ENCODE data around the gene CLCN2.
"Not testable (repeated sequence)": the region's sequence is repeated elsewhere in the genome, so short reads cannot be mapped to it uniquely, and the experiment has no call there.

Gene CLCN2

DNA sequence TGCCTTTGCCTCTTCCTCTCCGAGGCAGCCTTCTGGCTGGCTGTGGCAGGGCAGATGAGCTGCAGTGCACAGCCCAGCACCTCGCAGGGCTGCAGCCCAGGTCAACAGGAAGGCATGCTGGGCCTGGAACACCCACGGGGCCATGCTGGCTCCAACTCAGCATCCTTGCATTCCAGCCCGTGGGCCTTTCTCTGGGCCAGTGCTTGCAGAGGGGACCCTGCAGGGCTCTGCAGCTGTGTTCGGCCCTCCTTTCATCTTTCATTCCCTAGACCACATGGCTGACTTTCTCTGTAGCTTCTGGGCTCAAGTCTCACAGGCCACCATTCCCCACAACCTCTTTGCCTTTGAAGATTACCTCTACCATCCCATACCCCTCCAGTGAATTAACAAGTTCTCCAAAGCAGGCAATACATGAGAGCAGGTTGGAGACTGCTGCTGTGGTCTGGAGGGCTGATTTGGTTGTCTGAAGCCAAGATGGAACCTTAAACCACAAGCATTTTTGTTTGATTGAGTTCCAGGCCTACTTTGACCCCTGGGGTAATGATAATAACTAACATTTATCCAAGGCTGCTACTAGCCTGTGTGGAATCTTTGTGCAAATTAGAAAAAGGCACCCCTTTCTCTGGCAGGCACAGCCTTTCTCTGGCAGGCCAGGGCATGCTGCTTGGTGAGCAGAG is 18.1 kb downstream of the CLCN2 start:
- no peak for DNase-seq

GRCh38 chr3:184341925-184342324 is 19.5 kb downstream of the CLCN2 start:
- no peak for DNase-seq

GRCh38 chr3:184339451-184340135 is 21.8 kb downstream of the CLCN2 start:
- not testable (repeated sequence) for DNase-seq

DNA sequence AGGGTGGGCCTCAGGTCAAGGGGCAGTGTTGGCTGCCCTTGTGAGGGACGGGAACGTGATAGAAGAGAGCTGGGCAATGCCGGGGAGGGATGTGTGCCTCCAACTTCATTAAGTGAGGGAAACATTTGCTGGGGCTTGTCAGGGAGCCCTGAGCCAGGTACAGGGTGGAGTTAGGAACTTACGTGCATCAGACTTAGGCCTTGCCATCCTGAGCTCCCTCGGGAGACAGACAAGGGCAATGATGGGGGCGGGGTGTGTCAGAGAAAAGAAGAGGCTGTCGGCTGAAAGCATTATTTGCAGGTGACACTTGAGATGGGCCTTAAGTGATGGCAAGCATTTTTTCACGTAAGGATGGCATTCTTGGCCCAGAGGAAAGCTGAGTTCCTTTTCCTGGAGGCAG is 22.4 kb downstream of the CLCN2 start:
- DNase-seq: no peak

GRCh38 chr3:184338511-184338945 is 22.9 kb downstream of the CLCN2 start:
- no peak for DNase-seq

- DNase-seq: no peak
These were observed 23.4 kb downstream of the CLCN2 start for GRCh38 chr3:184337981-184338380.

DNA sequence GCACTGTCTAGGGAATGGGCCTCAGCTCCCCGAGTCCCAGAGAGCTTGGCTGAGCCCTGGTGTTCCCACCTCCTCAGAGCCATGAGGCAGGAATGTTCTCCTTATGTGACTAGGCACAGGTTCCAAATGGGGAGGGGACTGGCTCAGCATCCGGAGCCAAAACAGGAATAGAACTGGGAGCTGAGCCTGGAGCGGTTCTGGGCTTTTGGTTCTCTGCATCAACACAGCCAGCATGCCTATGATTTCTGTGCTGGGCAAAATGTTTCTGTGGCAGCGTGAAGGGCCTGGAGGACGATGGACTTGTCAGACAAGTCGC is 24.0 kb downstream of the CLCN2 start, which contains the start of gene FAM131A:
FAM131A (plus strand) TSS at position 202 of the 316 bp plus-strand sequence; CDS start at position 233, 31 bp downstream.
- DNase-seq: no peak

- DNase-seq: no peak
These were observed 24.6 kb downstream of the CLCN2 start for GRCh38 chr3:184336547-184337398.

DNA sequence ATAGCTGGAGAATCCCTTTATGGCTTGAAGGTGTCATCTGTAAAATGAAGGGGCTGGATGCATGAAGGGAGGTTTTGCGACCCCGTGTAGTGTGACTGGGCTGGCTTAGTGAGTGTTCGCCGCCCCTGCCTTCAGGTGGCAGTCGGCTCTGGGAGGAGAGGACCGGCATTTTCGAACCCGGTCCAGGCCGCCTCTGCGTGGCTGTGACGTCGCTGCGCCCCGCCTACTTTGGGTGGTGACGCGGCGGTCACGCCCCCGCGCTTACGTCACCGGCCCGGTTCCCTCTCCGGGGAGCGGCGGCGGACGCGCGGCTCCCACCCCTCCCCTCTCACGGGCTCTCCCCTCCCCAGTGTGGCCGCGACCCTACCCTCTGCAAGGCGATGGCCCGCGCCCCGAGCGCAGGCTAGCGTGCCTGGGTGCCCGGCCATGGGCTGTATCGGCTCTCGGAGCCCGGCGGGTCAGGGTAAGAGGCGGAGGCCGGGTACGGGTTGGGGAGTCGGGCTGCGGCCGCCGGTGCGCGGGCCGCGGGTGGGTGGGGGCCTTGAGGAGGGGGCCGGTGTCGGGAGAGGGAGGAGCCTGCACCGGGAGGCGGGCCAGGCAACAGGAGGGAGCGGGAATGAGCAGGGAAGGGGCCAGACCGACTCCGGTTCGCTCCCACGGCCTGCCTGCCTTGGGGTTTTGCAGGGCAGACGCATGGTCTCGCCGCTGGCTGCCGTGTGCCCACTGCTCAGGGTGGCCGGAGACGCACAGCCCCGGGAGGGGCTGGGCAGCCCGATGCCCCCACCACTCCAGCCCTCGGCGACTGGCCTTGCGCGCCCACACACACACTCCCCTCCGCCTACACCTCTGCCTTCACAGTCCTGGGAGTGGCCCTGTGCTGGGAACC is 25.5 kb downstream of the CLCN2 start:
- DNase-seq: no peak

GRCh38 chr3:184335291-184335660 is 26.1 kb downstream of the CLCN2 start:
- DNase-seq: no peak

DNA sequence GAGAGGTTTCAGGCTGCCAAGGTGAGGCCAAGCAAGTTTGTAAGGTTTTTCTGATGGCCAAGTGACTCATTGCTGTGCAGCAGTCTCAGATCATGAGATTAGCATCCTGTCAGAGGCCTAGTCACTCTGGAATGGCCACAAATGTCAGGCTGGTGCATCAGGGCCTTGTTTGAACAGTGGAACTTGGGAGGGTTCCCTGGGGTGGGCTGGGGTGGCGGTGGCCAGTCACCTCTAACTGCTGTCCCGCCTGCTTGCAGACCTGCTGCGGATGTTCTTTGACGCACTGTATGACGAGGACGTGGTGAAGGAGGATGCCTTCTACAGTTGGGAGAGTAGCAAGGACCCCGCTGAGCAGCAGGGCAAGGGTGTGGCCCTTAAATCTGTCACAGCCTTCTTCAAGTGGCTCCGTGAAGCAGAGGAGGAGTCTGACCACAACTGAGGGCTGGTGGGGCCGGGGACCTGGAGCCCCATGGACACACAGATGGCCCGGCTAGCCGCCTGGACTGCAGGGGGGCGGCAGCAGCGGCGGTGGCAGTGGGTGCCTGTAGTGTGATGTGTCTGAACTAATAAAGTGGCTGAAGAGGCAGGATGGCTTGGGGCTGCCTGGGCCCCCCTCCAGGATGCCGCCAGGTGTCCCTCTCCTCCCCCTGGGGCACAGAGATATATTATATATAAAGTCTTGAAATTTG is 26.8 kb downstream of the CLCN2 start:
- DNase-seq: no peak

GRCh38 chr3:184333700-184334099 is 27.7 kb downstream of the CLCN2 start:
- no peak for DNase-seq

DNA sequence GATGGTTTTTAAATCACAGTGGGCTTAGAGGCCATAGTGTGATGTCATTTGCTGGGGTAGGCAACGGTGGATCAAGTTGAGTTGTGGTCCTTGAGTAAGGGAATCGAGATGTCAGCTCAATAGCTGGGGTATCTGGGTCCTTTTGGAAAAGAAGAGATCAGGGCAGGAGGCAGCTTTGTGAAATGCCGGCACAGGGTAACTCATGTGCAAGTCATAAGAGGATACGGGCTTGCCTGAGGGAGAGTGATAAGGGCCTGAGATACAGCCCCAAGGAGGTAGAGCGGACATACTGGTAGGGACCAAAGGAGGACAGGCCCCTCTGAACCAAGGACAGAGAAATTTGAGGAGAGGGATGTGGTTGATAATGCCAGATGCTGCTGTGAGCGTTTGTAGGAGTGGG is 28.2 kb downstream of the CLCN2 start:
- DNase-seq: no peak

DNA sequence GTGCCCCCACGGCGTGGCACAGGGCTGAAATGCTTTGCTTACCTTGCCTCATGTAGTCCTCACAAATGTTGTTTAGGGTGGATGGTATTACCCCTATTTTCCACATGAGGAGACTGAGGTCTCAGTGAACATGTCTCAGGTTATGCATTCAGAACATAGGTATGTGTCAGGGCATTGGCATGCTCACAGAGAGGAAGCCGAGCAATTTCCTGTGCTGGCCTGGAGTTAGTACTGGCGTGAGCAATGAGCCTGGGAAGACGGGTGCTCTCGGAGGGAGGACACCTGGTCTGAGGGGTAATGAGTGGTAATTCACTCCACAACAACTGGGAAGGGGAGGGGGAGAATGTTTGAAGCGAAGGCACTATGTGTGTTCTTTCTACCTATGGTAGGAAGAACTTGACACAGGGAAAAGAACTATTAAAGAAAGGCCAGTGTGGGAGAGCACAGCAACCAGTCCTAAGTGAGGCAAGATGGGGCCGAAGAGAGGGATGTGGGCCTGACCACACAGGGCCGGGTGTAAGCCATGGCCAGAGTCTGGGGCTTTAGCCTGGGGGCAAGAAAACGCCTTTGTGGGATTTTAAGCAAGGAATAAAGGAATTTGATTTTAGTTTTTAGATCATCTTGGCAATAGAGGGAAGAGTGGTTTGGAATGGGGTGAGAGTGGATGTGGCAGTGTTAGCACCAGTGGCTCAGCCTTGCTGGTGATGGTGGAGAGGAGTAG is 28.9 kb downstream of the CLCN2 start:
- no peak for DNase-seq

- no peak for DNase-seq
These were observed 32.9 kb downstream of the CLCN2 start for GRCh38 chr3:184328516-184328915.

DNA sequence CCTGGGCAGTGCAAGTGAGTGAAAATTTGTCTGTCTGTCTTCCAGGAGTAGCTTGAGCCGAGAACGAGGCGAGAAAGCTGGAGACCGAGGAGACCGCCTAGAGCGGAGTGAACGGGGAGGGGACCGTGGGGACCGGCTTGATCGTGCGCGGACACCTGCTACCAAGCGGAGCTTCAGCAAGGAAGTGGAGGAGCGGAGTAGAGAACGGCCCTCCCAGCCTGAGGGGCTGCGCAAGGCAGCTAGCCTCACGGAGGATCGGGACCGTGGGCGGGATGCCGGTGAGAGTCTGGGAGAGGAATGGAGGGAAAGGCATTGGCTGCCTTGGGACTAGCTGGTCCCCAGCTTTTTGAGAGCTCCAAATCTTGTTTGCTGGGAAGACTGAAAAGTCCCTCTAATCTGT is 34.2 kb downstream of the CLCN2 start:
- no peak for DNase-seq

DNA sequence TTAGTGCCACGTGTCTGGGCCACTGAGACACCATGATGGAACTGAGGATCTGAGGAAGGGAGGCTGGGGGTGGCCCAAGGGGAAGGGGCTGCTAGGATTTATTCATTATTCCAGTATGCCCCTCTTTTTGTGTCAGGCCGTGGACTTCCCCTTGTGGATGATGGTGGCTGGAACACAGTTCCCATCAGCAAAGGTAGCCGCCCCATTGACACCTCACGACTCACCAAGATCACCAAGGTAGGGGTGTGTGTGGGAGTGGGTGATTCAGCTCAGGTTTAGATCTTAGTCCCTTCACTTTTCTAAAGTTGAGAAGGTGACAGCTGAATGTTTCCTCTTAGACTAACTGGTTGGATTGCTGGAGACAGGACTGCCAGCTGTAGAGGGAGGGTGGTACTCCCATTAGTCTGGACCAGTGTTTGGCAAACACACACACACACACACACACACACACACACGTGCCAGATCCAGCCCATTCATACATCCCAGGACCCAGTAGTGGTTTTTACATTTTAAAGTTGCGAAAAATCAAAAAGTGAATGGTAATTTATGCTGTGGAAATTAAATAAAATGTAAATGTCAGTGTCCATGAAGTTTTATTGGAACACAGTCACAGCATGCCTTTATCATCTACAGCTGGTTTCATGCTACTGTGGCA is 35.6 kb downstream of the CLCN2 start:
- no peak for DNase-seq

- DNase-seq: no peak
These were observed 36.1 kb downstream of the CLCN2 start for GRCh38 chr3:184325269-184325668.

GRCh38 chr3:184323696-184324095 is 37.7 kb downstream of the CLCN2 start:
- DNase-seq: no peak

DNA sequence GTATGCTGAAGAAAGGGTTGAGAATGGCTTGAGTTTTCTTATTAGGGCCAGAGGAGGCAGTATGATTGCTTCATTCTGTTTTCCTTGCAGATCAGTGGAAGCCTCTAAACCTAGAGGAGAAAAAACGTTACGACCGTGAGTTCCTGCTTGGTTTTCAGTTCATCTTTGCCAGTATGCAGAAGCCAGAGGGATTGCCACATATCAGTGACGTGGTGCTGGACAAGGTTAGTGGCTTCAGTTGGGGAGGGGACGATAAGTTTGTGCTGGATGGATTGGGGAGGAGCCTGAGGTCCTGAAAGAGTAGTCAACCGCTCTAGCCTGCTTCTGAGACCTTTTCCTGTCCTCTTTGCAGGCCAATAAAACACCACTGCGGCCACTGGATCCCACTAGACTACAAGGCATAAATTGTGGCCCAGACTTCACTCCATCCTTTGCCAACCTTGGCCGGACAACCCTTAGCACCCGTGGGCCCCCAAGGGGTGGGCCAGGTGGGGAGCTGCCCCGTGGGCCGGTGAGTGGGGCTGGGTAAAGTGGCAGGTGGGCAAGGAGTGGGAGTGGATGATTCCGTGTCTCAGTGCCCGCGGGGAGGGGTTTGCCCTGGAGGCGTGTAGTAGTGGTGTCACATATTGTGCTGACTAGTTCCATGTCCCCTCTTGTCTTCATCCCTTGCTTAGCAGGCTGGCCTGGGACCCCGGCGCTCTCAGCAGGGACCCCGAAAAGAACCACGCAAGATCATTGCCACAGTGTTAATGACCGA is 38.5 kb downstream of the CLCN2 start:
- DNase-seq: no peak

All from NCI-H1048 (cell line).